H1 (cell line): ENCODE results near the gene LRRC41.

Experiments
- ATF3 ChIP-seq: IDR thresholded peaks from 2 replicates; pipeline ENCODE4 v1.6.1; 2011; ENCODE audit warnings: low read depth, mild to moderate bottlenecking, low read length; ENCODE audit not compliant: insufficient read depth
- EZH2 ChIP-seq: fragments of 200-600 bp; sonication (generic); IDR thresholded peaks from 2 replicates; pipeline ENCODE4 v1.7.1; 2012; ENCODE audit warnings: low read depth, mild to moderate bottlenecking, moderate library complexity, low read length, inconsistent platforms; ENCODE audit not compliant: severe bottlenecking
- POLR2A ChIP-seq, 2 experiments: IDR thresholded peaks; 1 replicate in 1 of 2; 2 replicates in 1 of 2; pipeline ENCODE4 v1.6.1; 2011; ENCODE audit warnings: low read depth in 2 of 2, low read length in 2 of 2, mild to moderate bottlenecking in 2 of 2; ENCODE audit errors: control extremely low read depth in 1 of 2
- POLR2AphosphoS5 ChIP-seq: IDR thresholded peaks from 2 replicates; pipeline ENCODE4 v1.6.1; 2011; ENCODE audit warnings: low read depth, low read length
- SIX5 ChIP-seq: IDR thresholded peaks from 2 replicates; pipeline ENCODE4 v1.6.1; 2011; ENCODE audit warnings: mild to moderate bottlenecking, low read depth, low read length
- SUZ12 ChIP-seq: fragments of 200-600 bp; sonication (generic); IDR thresholded peaks from 2 replicates; pipeline ENCODE4 v1.6.1; 2012; ENCODE audit warnings: mild to moderate bottlenecking, inconsistent platforms, low read length, moderate library complexity, mixed read lengths
- TF ChIP-seq, protein P1 (sequence below), 3 experiments: IDR thresholded peaks; 1 replicate in 2 of 3; 2 replicates in 1 of 3; pipeline versions ENCODE4 v1.5.1 to v1.6.1; 2011; ENCODE audit warnings: low read length in 3 of 3, mild to moderate bottlenecking in 3 of 3, inconsistent platforms in 2 of 3, low read depth in 1 of 3, moderate library complexity in 1 of 3; ENCODE audit not compliant: insufficient read depth in 1 of 3; ENCODE audit errors: control extremely low read depth in 1 of 3

DNA sequence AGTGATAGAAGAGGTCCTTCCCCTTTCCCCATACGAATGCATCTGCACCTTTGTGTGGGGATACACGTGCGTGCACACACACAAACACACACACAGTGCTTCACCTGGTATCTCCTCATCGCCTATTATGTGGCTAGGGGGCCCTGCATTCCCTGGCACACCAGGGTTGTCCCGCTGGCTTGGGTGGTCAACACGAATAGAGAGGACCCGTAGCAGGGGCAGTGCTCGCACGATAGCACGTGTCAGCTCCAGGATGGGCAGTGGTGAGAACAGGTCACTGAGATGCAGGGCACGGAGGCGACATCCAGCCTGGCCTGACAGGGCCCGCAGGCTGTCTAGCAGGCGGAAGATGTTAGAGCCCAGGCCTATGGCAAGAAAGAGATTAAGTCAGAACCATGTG, 22.4 kb downstream of the LRRC41 start:
- TF ChIP-seq EZH2 = no peak
- no peak for TF ChIP-seq POLR2A (IDR thresholded peaks at IDR 0.05; ENCODE audit: control extremely low read depth in 1 of 2, low read depth in 2 of 2, low read length in 2 of 2)
- TF ChIP-seq POLR2AphosphoS5 = no peak; the same call in none of the 2 replicates
- TF ChIP-seq, protein P1, sequence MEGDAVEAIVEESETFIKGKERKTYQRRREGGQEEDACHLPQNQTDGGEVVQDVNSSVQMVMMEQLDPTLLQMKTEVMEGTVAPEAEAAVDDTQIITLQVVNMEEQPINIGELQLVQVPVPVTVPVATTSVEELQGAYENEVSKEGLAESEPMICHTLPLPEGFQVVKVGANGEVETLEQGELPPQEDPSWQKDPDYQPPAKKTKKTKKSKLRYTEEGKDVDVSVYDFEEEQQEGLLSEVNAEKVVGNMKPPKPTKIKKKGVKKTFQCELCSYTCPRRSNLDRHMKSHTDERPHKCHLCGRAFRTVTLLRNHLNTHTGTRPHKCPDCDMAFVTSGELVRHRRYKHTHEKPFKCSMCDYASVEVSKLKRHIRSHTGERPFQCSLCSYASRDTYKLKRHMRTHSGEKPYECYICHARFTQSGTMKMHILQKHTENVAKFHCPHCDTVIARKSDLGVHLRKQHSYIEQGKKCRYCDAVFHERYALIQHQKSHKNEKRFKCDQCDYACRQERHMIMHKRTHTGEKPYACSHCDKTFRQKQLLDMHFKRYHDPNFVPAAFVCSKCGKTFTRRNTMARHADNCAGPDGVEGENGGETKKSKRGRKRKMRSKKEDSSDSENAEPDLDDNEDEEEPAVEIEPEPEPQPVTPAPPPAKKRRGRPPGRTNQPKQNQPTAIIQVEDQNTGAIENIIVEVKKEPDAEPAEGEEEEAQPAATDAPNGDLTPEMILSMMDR (IDR thresholded peaks at IDR 0.05; ENCODE audit: control extremely low read depth in 1 of 3, insufficient read depth in 1 of 3, low read depth in 1 of 3, low read length in 3 of 3) = no peak
- TF ChIP-seq SIX5 = no peak
- TF ChIP-seq SUZ12 = no peak
- no peak for TF ChIP-seq ATF3
